Activated naive CD4-positive, alpha-beta T cell treated with anti-CD3 and anti-CD28 coated beads for 36 hours (primary cell): ENCODE data around the gene CLDN8. TPM values are rescaled to one million over a fixed set of nuclear protein-coding genes. Genes with fewer than 3 reads are reported as not detected.

Source experiments
- CTCF ChIA-PET: fragments of 350-600 bp; sonication (Branson Sonifier 250); formaldehyde crosslinking; loops from one replicate; lab custom pipeline; 2021; ENCODE audit warnings: antibody characterized with exemption; lab: Charles Lee
- DNase-seq: peaks from one replicate; pipeline ENCODE4 v3.0.0-alpha.2; 2020
- H3K27ac Mint-ChIP-seq: one replicate; pipeline ENCODE4 v1.8.0; 2021; ENCODE audit warnings: mild to moderate bottlenecking, mixed read lengths
- H3K27me3 Mint-ChIP-seq: one replicate; pipeline ENCODE4 v1.8.0; 2021; ENCODE audit warnings: low read depth, mixed read lengths
- H3K36me3 Mint-ChIP-seq: one replicate; pipeline ENCODE4 v1.8.0; 2021; ENCODE audit warnings: low read depth, mixed read lengths
- H3K4me1 Mint-ChIP-seq: one replicate; pipeline ENCODE4 v1.8.0; 2021; ENCODE audit warnings: low read depth, mixed read lengths
- H3K4me3 Mint-ChIP-seq: one replicate; pipeline ENCODE4 v1.8.0; 2021; ENCODE audit warnings: mild to moderate bottlenecking, moderate library complexity, mixed read lengths
- H3K9me3 Mint-ChIP-seq: one replicate; pipeline ENCODE4 v1.8.0; 2021; ENCODE audit warnings: mixed read lengths
- intact Hi-C: fragments of 100-400 bp; cut with micrococcal nuclease; formaldehyde crosslinking; loops from one replicate; pipeline ENCODE4 v1.15.1; 2023
- total RNA-seq, 2 experiments: library from RNA; stranded (reverse); gene quantifications; one replicate each; pipeline ENCODE4 v1.2.3, GENCODE V29; 2021

Gene CLDN8
- total RNA-seq = not detected

DNA sequence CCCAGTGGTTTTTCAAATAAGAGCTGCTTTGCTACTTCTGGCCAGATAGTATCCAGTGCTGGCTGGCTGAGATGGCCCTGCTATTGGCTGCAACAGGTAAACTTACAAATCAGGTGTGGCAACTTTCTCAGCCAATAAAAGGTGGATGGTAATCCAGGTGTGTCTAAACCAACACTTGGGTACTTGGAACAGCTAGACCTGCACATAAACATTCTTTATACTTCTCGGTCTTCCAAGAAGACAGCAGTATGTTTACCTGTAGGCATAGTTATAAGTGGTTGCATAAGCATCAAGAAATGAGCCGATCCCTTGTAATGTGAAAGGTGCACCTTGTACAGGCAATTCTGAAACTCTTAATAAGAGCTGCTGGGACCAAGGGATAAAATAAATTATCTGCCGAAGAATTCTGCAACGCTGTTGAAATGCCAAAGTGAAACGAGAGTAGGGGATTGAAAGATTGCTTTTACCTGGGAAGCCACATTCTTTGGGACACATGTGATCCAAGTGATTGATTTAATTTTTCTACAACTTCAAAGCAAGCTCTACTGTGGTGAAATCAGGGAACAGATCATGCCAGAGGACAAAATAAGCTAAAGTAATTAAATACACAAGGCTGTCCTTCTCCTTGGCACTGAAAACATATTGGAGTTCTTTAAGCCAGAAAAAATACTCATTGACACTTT is at the start of gene CLDN8:
TSS of gene CLDN8 (minus strand) at position 57 of the 683 bp plus-strand sequence. CDS start 172 bp downstream, outside the sequence.
- CTCF ChIA-PET = interaction anchor here (0.7 kb wide), 1 partner anchor 48 kb away, joined by 3 read pairs; no protein-coding TSS in a partner anchor
- no peak for DNase-seq
- no peaks in the 10 kb centered on the region for H3K9me3 Mint-ChIP-seq
- H3K4me3 Mint-ChIP-seq = no peak within 1 kb of the TSS
- intact Hi-C loops = no loop called here
- H3K27me3 Mint-ChIP-seq = no peaks in the 10 kb centered on the region
- no peaks in the 10 kb centered on the region for H3K36me3 Mint-ChIP-seq
- H3K27ac Mint-ChIP-seq = no peak within 1 kb of the TSS
- H3K4me1 Mint-ChIP-seq = no peaks in the 10 kb centered on the region

DNA sequence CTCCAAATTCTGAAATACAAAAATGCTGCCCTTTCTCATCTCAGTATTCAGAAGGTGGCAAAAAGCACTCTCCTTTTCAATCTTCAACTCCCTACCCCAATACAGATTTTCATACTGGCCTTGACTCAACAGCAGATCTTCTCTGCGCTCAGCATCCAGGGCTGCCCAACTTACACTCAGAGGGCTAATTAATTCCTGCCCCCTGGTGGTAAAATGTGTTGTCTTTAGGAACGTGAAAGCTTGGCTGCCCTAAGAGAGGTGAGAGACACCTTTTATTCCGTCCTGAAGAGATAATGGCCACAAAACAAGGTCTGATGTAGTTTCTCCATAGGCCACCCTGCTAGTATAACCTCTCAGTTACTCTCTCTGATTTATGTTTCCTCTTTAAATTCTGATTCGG is 41.9 kb upstream of the CLDN8 start:
- Mint-ChIP-seq H3K36me3 (no peaks in the 10 kb centered on the region), H3K4me1 (no peaks in the 10 kb centered on the region), H3K4me3 (no peak overlapping the region), H3K27ac (no peak overlapping the region), H3K9me3 (no peaks in the 10 kb centered on the region), H3K27me3 (no peaks in the 10 kb centered on the region)
- no peak for DNase-seq
- CTCF ChIA-PET = no interaction called here
- intact Hi-C loops = loop anchor here (1.0 kb wide), 1 partner anchor 213 kb away; no protein-coding TSS in a partner anchor

DNA sequence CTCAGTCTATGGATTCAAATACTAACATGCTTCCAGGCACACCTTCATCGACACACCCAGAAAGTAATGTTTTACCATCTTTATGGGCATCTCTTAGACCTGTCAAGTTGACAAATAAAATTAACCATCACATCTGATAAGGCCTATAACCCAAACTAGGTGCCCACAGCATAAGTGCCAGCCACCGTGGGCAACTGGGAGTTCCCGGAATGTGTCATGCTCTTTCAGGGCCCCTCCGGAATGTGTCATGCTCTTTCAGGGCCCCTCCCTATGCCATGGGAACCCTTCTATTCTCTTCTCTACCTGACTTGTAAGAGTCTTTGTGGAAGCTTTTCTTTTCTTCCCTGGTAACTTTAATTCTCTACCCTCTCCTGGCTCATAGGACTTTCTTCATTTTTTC is 40.2 kb upstream of the CLDN8 start:
- no peaks in the 10 kb centered on the region for H3K27me3 Mint-ChIP-seq
- CTCF ChIA-PET = no interaction called here
- H3K27ac Mint-ChIP-seq = no peak overlapping the region
- intact Hi-C loops = no loop called here
- no peaks in the 10 kb centered on the region for H3K9me3 Mint-ChIP-seq
- H3K4me3 Mint-ChIP-seq = no peak overlapping the region
- no peaks in the 10 kb centered on the region for H3K36me3 Mint-ChIP-seq
- no peaks in the 10 kb centered on the region for H3K4me1 Mint-ChIP-seq
- no peak for DNase-seq

DNA sequence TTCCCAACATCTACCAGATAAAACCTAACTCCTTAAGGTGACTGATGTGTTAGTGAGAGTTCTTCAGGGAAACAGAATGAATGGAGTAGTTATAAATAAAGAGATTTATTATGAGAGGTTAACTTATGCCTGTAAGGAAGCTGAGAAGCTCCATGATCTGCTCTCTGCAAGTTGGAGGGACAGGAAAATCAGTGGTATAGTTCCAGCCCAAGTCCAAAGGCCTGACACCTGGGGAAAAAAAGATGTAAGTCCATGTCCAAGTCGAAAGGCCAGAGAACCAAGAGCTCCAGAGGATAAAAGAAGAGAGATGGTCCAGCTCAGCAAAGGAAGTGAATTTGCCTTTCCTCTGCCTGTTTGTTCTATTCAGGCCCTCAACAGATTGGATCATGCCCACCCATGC is 39.8 kb upstream of the CLDN8 start:
- no peaks in the 10 kb centered on the region for H3K4me1 Mint-ChIP-seq
- no peaks in the 10 kb centered on the region for H3K9me3 Mint-ChIP-seq
- no peaks in the 10 kb centered on the region for H3K36me3 Mint-ChIP-seq
- DNase-seq = no peak
- CTCF ChIA-PET = no interaction called here
- H3K27me3 Mint-ChIP-seq = no peaks in the 10 kb centered on the region
- H3K4me3 Mint-ChIP-seq = no peak overlapping the region
- intact Hi-C loops = no loop called here
- H3K27ac Mint-ChIP-seq = no peak overlapping the region

DNA sequence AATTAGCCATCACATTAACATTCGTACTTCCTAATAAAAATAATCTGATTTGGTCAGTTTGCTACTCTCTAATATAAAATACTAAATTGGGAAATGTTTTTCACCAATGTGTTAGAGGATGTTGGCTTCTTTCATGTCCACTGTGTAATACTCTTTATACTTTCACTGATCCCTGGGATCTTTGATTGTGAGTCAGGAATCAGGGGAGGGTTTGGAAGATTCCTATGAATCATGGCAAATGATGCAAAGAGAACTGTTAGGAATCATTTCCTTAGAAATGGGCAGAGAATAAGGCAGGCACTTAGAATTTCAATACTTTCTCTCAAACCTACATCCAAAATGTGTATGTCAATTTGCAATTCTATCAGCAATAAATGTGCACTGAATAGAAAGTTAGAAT is 35.9 kb upstream of the CLDN8 start:
- no peaks in the 10 kb centered on the region for H3K27me3 Mint-ChIP-seq
- CTCF ChIA-PET = no interaction called here
- DNase-seq = no peak
- H3K4me1 Mint-ChIP-seq = no peaks in the 10 kb centered on the region
- no peak overlapping the region for H3K4me3 Mint-ChIP-seq
- intact Hi-C loops = no loop called here
- H3K27ac Mint-ChIP-seq = no peak overlapping the region
- no peaks in the 10 kb centered on the region for H3K36me3 Mint-ChIP-seq
- H3K9me3 Mint-ChIP-seq = no peaks in the 10 kb centered on the region

DNA sequence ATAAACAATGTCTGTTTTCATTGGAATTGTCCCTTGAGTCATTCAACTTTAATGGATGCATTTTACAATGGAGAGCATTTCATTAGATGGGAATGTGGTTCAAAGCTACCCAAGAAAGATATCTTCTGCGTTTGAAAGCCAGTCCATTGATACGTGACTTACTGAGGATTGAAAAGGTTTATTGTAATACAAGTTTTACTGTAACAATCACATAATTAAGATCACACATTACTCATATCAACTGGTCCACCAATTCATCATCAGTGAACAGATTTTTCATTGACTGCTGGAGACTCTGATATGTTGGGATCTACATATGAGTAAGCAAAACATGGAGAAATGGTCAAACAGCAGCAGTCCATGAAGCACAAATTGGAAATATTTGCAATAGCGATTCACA is 34.0 kb upstream of the CLDN8 start:
- Mint-ChIP-seq H3K36me3 (no peaks in the 10 kb centered on the region), H3K9me3 (no peaks in the 10 kb centered on the region), H3K4me1 (no peaks in the 10 kb centered on the region), H3K27ac (no peak overlapping the region), H3K27me3 (no peaks in the 10 kb centered on the region), H3K4me3 (no peak overlapping the region)
- DNase-seq = no peak
- CTCF ChIA-PET = no interaction called here
- intact Hi-C loops = no loop called here

DNA sequence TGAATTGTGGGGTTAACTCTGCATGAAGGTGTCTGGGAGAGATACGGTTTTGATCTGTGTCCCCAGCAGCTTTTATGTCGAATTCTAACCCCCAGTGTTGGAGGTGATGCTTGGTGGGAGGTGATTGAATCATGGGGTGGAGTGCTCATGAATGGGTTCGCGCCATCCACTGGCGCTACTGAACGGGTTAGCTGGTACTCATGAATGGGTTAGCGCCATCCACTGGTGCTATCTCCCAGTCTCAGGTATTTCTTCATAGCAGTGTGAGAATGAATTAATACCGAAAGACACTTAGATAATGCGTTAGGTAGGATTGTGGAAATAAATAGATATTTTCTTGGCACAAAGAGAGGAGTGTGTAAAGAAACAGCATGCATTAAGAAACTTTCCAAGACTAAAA is 32.9 kb upstream of the CLDN8 start:
- intact Hi-C loops = no loop called here
- Mint-ChIP-seq H3K4me3 (no peak overlapping the region), H3K36me3 (no peaks in the 10 kb centered on the region), H3K9me3 (no peaks in the 10 kb centered on the region), H3K27me3 (peaks cover 5% of the 10 kb centered on the region), H3K27ac (no peak overlapping the region), H3K4me1 (no peaks in the 10 kb centered on the region)
- CTCF ChIA-PET = no interaction called here
- DNase-seq = no peak

DNA sequence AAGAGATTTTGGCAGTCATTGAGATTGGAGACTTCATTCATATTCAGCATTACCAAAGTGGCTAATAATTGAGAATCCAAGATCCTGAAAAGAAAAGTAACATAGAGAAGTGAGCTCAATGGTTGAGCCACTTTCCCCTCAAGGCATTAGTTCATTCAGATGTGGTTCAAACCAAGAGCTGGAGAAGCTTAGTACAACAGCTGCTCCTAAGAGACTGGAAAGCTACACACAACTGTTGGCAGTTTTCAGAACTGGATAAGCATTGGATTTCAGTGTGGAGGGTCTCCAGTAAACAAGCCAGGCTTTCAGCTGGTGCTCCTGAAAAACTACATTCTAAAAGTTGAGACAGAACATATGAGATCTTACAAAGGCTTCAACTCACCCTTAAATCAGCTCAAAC is 29.2 kb upstream of the CLDN8 start:
- H3K9me3 Mint-ChIP-seq = no peaks in the 10 kb centered on the region
- no peak for DNase-seq
- peaks cover 8% of the 10 kb centered on the region for H3K27me3 Mint-ChIP-seq
- no peaks in the 10 kb centered on the region for H3K4me1 Mint-ChIP-seq
- H3K36me3 Mint-ChIP-seq = no peaks in the 10 kb centered on the region
- intact Hi-C loops = no loop called here
- CTCF ChIA-PET = interaction anchor here (0.6 kb wide), 1 partner anchor 202 kb away, joined by 3 read pairs; no protein-coding TSS in a partner anchor
- H3K4me3 Mint-ChIP-seq = no peak overlapping the region
- H3K27ac Mint-ChIP-seq = no peak overlapping the region

DNA sequence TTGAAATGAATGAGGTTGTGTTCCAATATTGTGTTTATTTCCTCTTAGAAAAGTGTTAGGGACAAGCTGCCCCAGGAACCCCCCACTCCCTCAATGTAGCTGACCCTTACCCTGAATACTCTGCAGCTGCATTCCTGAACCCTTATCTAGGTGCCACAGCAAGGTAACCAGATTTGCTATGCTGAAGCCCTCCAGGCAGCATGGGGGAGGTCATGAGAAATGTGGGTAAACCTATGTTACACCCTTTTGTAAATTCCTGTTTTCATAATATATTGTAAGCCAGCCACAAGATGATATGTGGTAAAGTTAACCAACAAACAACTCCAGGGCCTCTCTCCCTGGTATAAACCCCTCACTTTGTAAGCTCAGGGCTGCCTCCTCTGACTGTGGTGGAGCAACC is 27.8 kb upstream of the CLDN8 start:
- Mint-ChIP-seq H3K4me3 (no peak overlapping the region), H3K36me3 (no peaks in the 10 kb centered on the region)

DNA sequence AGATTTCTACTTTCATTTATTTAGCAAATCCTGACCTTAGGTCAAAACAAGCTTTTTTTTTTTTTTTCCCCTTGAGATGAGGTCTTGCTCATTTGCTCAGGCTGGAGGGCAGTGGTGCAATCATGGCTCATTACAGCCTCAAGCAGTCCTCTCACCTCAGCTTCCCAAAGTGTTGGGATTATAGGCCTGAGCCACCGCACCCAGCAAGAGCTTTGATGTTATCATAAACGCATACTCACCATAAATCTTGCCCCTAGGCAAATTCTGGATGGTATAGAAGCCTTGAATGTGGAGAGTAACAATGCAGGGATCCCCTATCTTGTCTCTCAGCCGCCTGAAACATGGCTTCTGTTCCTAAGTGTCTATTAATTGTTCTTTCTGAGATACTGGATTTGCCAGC is 24.8 kb upstream of the CLDN8 start:
- Mint-ChIP-seq H3K27ac (no peak overlapping the region), H3K36me3 (no peaks in the 10 kb centered on the region), H3K4me3 (no peak overlapping the region), H3K27me3 (peaks cover 8% of the 10 kb centered on the region), H3K9me3 (no peaks in the 10 kb centered on the region), H3K4me1 (no peaks in the 10 kb centered on the region)
- no peak for DNase-seq
- intact Hi-C loops = no loop called here
- CTCF ChIA-PET = no interaction called here

More for the DNA sequence above, 27.8 kb upstream of the CLDN8 start:
- intact Hi-C loops = no loop called here
- H3K27me3 Mint-ChIP-seq = peaks cover 8% of the 10 kb centered on the region
- no peak for DNase-seq
- CTCF ChIA-PET = no interaction called here
- no peak overlapping the region for H3K27ac Mint-ChIP-seq
- H3K9me3 Mint-ChIP-seq = no peaks in the 10 kb centered on the region
- no peaks in the 10 kb centered on the region for H3K4me1 Mint-ChIP-seq

DNA sequence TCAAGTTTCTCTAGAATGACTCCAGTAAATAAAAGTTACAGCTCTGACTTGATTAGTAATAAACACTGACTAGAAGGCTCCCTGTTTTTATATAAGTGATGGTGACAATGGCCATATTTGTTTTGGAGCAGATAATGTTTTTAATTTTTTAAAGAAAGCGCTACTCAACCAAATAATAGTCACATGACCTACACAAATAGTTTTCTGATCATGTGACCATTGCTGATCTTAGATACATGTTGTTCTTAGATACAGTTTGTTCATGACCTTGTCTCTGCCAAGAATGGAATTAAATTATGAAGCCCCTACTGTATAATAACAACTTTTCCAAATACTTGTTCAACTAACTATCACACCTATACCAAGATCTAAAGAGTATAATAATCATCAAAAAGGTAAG is 22.3 kb upstream of the CLDN8 start:
- DNase-seq = no peak
- CTCF ChIA-PET = no interaction called here
- H3K27ac Mint-ChIP-seq = no peak overlapping the region
- H3K36me3 Mint-ChIP-seq = no peaks in the 10 kb centered on the region
- intact Hi-C loops = no loop called here
- peaks cover 2% of the 10 kb centered on the region for H3K27me3 Mint-ChIP-seq
- no peaks in the 10 kb centered on the region for H3K9me3 Mint-ChIP-seq
- no peak overlapping the region for H3K4me3 Mint-ChIP-seq
- no peaks in the 10 kb centered on the region for H3K4me1 Mint-ChIP-seq

DNA sequence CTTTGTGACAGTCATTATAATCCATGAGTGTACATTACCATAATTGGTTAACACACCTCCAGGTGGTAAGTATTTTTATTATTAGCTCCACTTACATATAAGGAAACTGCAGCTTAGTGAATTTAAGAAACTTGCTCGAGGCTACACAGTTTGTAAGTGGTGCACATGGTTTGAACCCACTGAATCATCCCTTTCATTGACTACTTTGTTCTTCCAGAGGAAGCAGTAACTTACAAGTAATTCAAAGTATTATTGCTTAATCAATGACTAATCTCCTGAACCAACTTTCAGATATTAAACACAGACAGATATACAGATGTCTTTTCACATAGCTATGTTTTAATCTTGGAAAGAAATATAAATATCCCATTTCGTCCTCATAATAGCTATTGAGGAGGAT is 18.7 kb upstream of the CLDN8 start:
- intact Hi-C loops = no loop called here
- no peak for DNase-seq
- CTCF ChIA-PET = no interaction called here
- Mint-ChIP-seq H3K4me1 (no peaks in the 10 kb centered on the region), H3K36me3 (no peaks in the 10 kb centered on the region), H3K4me3 (no peak overlapping the region), H3K9me3 (no peaks in the 10 kb centered on the region), H3K27me3 (no peaks in the 10 kb centered on the region), H3K27ac (no peak overlapping the region)

DNA sequence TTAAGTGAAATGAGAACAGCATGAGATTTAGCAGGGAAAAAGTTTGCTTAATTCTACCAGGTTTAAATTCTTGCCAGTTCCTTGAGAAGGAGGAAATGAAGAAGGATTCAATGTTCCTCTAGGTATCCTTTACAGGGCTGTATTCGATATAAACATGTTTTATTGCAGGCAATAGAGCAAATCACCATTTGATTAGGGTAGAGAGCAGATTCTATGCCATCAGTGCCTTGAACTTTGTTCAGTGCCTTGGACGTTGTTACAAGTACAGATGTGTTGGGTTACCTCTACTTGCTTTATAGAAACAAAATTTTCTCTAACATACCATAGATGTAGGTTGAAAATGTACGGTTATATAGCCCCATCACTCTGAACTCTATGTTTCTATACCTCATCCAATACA is 18.2 kb upstream of the CLDN8 start:
- Mint-ChIP-seq H3K9me3 (no peaks in the 10 kb centered on the region), H3K4me3 (no peak overlapping the region), H3K27ac (no peak overlapping the region), H3K4me1 (no peaks in the 10 kb centered on the region), H3K36me3 (no peaks in the 10 kb centered on the region), H3K27me3 (no peaks in the 10 kb centered on the region)
- intact Hi-C loops = no loop called here
- no peak for DNase-seq
- CTCF ChIA-PET = no interaction called here
